Hepatocyte (in vitro differentiated cells): ENCODE measurements around the gene DYRK1B.

Source experiments
- CTCF ChIP-seq: fragments of 200-600 bp; sonication (generic); IDR thresholded peaks from 2 replicates; pipeline ENCODE4 v1.5.1; 2016; ENCODE audit warnings: antibody characterized with exemption, mild to moderate bottlenecking; ENCODE audit not compliant: poor library complexity
- EZH2 ChIP-seq: fragments of 200-600 bp; sonication (generic); IDR thresholded peaks from 2 replicates; pipeline ENCODE4 v1.6.1; 2016; ENCODE audit warnings: antibody characterized with exemption, mild to moderate bottlenecking, borderline replicate concordance
- EZH2phosphoT487 ChIP-seq: fragments of 200-600 bp; sonication (generic); IDR thresholded peaks from one replicate; pipeline ENCODE4 v1.6.1; 2018; ENCODE audit warnings: antibody characterized with exemption, mild to moderate bottlenecking, low read depth, moderate library complexity; ENCODE audit not compliant: unreplicated experiment, severe bottlenecking

- TF ChIP-seq CTCF (no peak), EZH2 (no peak), EZH2phosphoT487 (no peak)
Observed at GRCh38 chr19:39825531-39826076, 8.4 kb downstream of the DYRK1B start.
